ENCODE data around the gene TFF3. TPM values are rescaled to one million over a fixed set of nuclear protein-coding genes. Genes with fewer than 3 reads are reported as not detected.

The TFF3 gene
- total RNA-seq, 4 donors from 2014 or later, result 1.9 to 8.0 (median 5.5) TPM; not detected in 1

- 92% methylated on average over 18 of the region's 19 CpGs for WGBS
- no peaks in the 10 kb centered on the region for H3K9me3 ChIP-seq
- H3K36me3 ChIP-seq, result peaks cover 59% of the 10 kb centered on the region
- TF ChIP-seq POLR2A (IDR thresholded peaks at IDR 0.05) (no peak), POLR2AphosphoS5 (IDR thresholded peaks at IDR 0.05) (no peak), CTCF (IDR thresholded peaks at IDR 0.05) (no peak), EP300 (IDR thresholded peaks at IDR 0.05) (no peak)
- no peak overlapping the region for H3K27ac ChIP-seq
- no peaks in the 10 kb centered on the region for H3K27me3 ChIP-seq
- H3K4me1 ChIP-seq, result no peaks in the 10 kb centered on the region
- no peak overlapping the region for H3K4me3 ChIP-seq
- DNase-seq (ENCODE audit: low spot score in 2 of 2), result no peak
Observed at GRCh38 chr21:42278451-42279149, 36.6 kb downstream of the TFF3 start.

GRCh38 chr21:42277593-42277992 lies 37.6 kb downstream of the TFF3 start:
- 83% methylated on average over 4 of the region's 4 CpGs for WGBS
- Histone ChIP-seq H3K27me3 (no peaks in the 10 kb centered on the region), H3K36me3 (peaks cover 61% of the 10 kb centered on the region), H3K9me3 (no peaks in the 10 kb centered on the region), H3K27ac (no peak overlapping the region), H3K4me3 (no peak overlapping the region), H3K4me1 (no peaks in the 10 kb centered on the region)
- TF ChIP-seq POLR2AphosphoS5 (IDR thresholded peaks at IDR 0.05) (no peak), CTCF (IDR thresholded peaks at IDR 0.05) (no peak), POLR2A (IDR thresholded peaks at IDR 0.05) (no peak), EP300 (IDR thresholded peaks at IDR 0.05) (no peak)
- no peak for DNase-seq (ENCODE audit: low spot score in 2 of 2)

GRCh38 chr21:42276526-42277154 lies 38.6 kb downstream of the TFF3 start:
- Histone ChIP-seq H3K4me1 (no peaks in the 10 kb centered on the region), H3K36me3 (peaks cover 59% of the 10 kb centered on the region), H3K27me3 (no peaks in the 10 kb centered on the region), H3K9me3 (no peaks in the 10 kb centered on the region), H3K4me3 (no peak overlapping the region), H3K27ac (no peak overlapping the region)
- 83% methylated on average over 8 of the region's 17 CpGs for WGBS
- no peak for DNase-seq (ENCODE audit: low spot score in 2 of 2)
- TF ChIP-seq POLR2A (IDR thresholded peaks at IDR 0.05) (no peak), CTCF (IDR thresholded peaks at IDR 0.05) (no peak), POLR2AphosphoS5 (IDR thresholded peaks at IDR 0.05) (no peak), EP300 (IDR thresholded peaks at IDR 0.05) (no peak)

GRCh38 chr21:42276076-42276475 lies 39.1 kb downstream of the TFF3 start:
- Histone ChIP-seq H3K36me3 (peaks cover 56% of the 10 kb centered on the region), H3K4me1 (no peaks in the 10 kb centered on the region), H3K27me3 (no peaks in the 10 kb centered on the region), H3K4me3 (no peak overlapping the region), H3K27ac (no peak overlapping the region), H3K9me3 (no peaks in the 10 kb centered on the region)
- 61% methylated on average over 13 of the region's 13 CpGs for WGBS
- no peak for TF ChIP-seq POLR2AphosphoS5 (IDR thresholded peaks at IDR 0.05)
- no peak for TF ChIP-seq POLR2A (IDR thresholded peaks at IDR 0.05)
- no peak for TF ChIP-seq EP300 (IDR thresholded peaks at IDR 0.05)
- no peak for TF ChIP-seq CTCF (IDR thresholded peaks at IDR 0.05)
- DNase-seq (ENCODE audit: low spot score in 2 of 2), result no peak

GRCh38 chr21:42272984-42273600 lies 42.1 kb downstream of the TFF3 start:
- Histone ChIP-seq H3K27me3 (no peaks in the 10 kb centered on the region), H3K4me1 (peaks cover under 1% of the 10 kb centered on the region), H3K36me3 (peaks cover 50% of the 10 kb centered on the region), H3K27ac (no peak overlapping the region), H3K4me3 (no peak overlapping the region), H3K9me3 (no peaks in the 10 kb centered on the region)
- WGBS, result 84% methylated on average over 16 of the region's 29 CpGs
- no peak for DNase-seq (ENCODE audit: low spot score in 2 of 2)
- TF ChIP-seq POLR2A (IDR thresholded peaks at IDR 0.05), result no peak
- TF ChIP-seq CTCF (IDR thresholded peaks at IDR 0.05), result no peak
- TF ChIP-seq EP300 (IDR thresholded peaks at IDR 0.05), result no peak

All from suprapubic skin (tissue), 4 donors.